NCI-H1694 (cell line): ENCODE data around the gene TMC8.

Source experiments
- DNase-seq: peaks from one replicate; lab custom pipeline; 2025; lab: John Stamatoyannopoulos, UW

TMC8 gene

GRCh38 chr17:78130437-78131101 is at the start of gene TMC8:
Gene TMC8, plus strand, starts transcription at chr17:78130771. Its CDS starts 818 bp downstream, at chr17:78131589.
- DNase-seq: no peak

GRCh38 chr17:78081551-78081950 is 49.0 kb upstream of the TMC8 start:
- DNase-seq: no peak

- peak; percentile 39 for DNase-seq
Observed at GRCh38 chr17:78082355-78082872, 48.2 kb upstream of the TMC8 start.

GRCh38 chr17:78082988-78083387 is 47.6 kb upstream of the TMC8 start:
- DNase-seq: peak; percentile 93

- no peak for DNase-seq
Observed at GRCh38 chr17:78086740-78087139, 43.8 kb upstream of the TMC8 start.

GRCh38 chr17:78088529-78088928 is 42.0 kb upstream of the TMC8 start:
- no peak for DNase-seq

GRCh38 chr17:78089576-78090281 is 40.8 kb upstream of the TMC8 start:
- DNase-seq: no peak

- no peak for DNase-seq
Observed at GRCh38 chr17:78092794-78093324, 37.7 kb upstream of the TMC8 start.

GRCh38 chr17:78095035-78095434 is 35.5 kb upstream of the TMC8 start:
- no peak for DNase-seq

- DNase-seq: no peak
Observed at GRCh38 chr17:78096093-78096492, 34.5 kb upstream of the TMC8 start.

- DNase-seq: no peak
Observed at GRCh38 chr17:78101112-78101511, 29.5 kb upstream of the TMC8 start.

- no peak for DNase-seq
Observed at GRCh38 chr17:78101542-78101941, 29.0 kb upstream of the TMC8 start.

- DNase-seq: no peak
Observed at GRCh38 chr17:78103311-78103710, 27.3 kb upstream of the TMC8 start.

- DNase-seq: no peak
Observed at GRCh38 chr17:78104540-78104941, 26.0 kb upstream of the TMC8 start.

GRCh38 chr17:78105101-78105500 is 25.5 kb upstream of the TMC8 start:
- DNase-seq: no peak

GRCh38 chr17:78105551-78105950 is 25.0 kb upstream of the TMC8 start:
- no peak for DNase-seq

- DNase-seq: no peak
Observed at GRCh38 chr17:78106211-78106610, 24.4 kb upstream of the TMC8 start.

- DNase-seq: no peak
Observed at GRCh38 chr17:78107457-78107856, 23.1 kb upstream of the TMC8 start.

- DNase-seq: no peak
Observed at GRCh38 chr17:78107976-78108725, 22.4 kb upstream of the TMC8 start.

- no peak for DNase-seq
Observed at GRCh38 chr17:78108726-78109488, 21.7 kb upstream of the TMC8 start.

- no peak for DNase-seq
Observed at GRCh38 chr17:78109489-78109761, 21.1 kb upstream of the TMC8 start.
